ENCODE data around the gene MARCHF10.

DNA sequence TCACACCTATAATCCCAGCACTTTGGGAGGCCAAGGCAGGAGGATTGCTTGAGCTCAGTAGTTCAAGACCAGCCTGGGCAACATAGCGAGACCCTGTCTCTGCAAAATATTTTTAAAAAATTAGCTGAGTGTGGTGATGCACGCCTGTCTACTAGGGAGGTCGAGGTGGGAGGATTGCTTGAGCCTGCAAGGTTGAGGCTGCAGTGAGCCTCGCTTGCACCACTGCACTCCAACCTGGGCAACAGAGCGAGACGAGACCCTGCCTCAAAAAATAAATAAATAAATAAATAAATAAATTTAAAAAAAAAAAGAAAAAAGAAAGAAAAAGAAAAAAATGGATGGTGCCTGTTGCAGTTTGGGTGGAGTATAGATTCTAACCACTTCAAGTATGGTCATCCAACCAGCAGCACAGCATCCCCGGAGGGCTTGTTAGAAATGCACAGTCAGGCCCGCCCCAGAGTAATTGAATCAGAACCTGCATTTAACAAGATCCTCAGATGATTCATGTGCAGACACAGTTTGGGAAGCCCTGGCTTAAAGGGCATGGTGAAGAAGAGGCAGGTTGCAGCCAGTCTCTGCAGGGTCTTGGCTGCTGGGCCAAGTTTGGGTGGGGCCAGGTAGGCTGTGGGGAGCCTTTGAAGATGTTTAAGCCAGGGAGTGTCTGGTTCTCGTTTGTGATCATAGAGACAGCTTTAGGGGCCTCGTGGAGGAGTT lies 139.9 kb downstream of the MARCHF10 start:
- TF ChIP-seq, protein P1, sequence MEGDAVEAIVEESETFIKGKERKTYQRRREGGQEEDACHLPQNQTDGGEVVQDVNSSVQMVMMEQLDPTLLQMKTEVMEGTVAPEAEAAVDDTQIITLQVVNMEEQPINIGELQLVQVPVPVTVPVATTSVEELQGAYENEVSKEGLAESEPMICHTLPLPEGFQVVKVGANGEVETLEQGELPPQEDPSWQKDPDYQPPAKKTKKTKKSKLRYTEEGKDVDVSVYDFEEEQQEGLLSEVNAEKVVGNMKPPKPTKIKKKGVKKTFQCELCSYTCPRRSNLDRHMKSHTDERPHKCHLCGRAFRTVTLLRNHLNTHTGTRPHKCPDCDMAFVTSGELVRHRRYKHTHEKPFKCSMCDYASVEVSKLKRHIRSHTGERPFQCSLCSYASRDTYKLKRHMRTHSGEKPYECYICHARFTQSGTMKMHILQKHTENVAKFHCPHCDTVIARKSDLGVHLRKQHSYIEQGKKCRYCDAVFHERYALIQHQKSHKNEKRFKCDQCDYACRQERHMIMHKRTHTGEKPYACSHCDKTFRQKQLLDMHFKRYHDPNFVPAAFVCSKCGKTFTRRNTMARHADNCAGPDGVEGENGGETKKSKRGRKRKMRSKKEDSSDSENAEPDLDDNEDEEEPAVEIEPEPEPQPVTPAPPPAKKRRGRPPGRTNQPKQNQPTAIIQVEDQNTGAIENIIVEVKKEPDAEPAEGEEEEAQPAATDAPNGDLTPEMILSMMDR (IDR thresholded peaks at IDR 0.05): no peak
- TF ChIP-seq POLR2A (IDR thresholded peaks at IDR 0.05): no peak

All from vagina (tissue), 2 donors.